ENCODE results near the gene TMEM178B. TPM values are rescaled to one million over a fixed set of nuclear protein-coding genes. Genes with fewer than 3 reads are reported as not detected.

TMEM178B gene
- total and polyA plus RNA-seq, 2 of the 4 experiments (the other 2 are of a cell fraction) = under 0.01 to 0.05 TPM

- no peak overlapping the region for H3K4me3 ChIP-seq (ENCODE audit: insufficient read depth, low read depth, low read length)
- peak overlapping the region; percentile 32 for H2AFZ ChIP-seq (replicated peaks; ENCODE audit: low read length, poor library complexity)
- no peak overlapping the region for H2BK20ac ChIP-seq (ENCODE audit: low read depth, low read length)
- no peak overlapping the region for H4K5ac ChIP-seq (ENCODE audit: low read depth, low read length)
- no peak overlapping the region for H3K4ac ChIP-seq (ENCODE audit: low read depth, low read length)
- dilution Hi-C loops (cut with HindIII; ENCODE audit: low sequenced_read_pairs, unreplicated experiment) = no loop called here
- H2BK15ac ChIP-seq (ENCODE audit: low read depth, low read length) = no peak overlapping the region
- H2AK5ac ChIP-seq (ENCODE audit: low read depth, low read length) = no peak overlapping the region
- in situ Hi-C loops (cut with MboI; ENCODE audit: low sequenced_read_pairs) = no loop called here
- TF ChIP-seq FOS (IDR thresholded peaks at IDR 0.05; ENCODE audit: low read depth, low read length) (no peak), SMC3 (IDR thresholded peaks at IDR 0.05; ENCODE audit: low read depth, low read length) (peak; percentile 28; the same call in 1 of the 2 replicates), CTCF (conservative IDR thresholded peaks at IDR 0.05; ENCODE audit: low read depth, low read length) (peak; percentile 37; the same call in 1 of the 2 replicates), RAD21 (IDR thresholded peaks at IDR 0.05; ENCODE audit: low read length) (peak; percentile 54)
- H3K27me3 ChIP-seq (ENCODE audit: control insufficient read depth, insufficient read depth, low read length) = no peaks in the 10 kb centered on the region
- no peak overlapping the region for H2BK5ac ChIP-seq (ENCODE audit: low read depth, low read length, poor library complexity, severe bottlenecking)
- no peak overlapping the region for H4K8ac ChIP-seq (ENCODE audit: low read depth in 2 of 2, low read length in 2 of 2)
- no peak overlapping the region for H3K14ac ChIP-seq (replicated peaks; ENCODE audit: low read depth, low read length)
- H2AK9ac ChIP-seq (replicated peaks; ENCODE audit: low read depth, low read length, poor library complexity) = no peak overlapping the region
- H4K91ac ChIP-seq (ENCODE audit: insufficient read depth, low read depth, low read length) = no peak overlapping the region
- no peak overlapping the region for H3K23ac ChIP-seq (ENCODE audit: low read depth, low read length)
- WGBS, 2 experiments (ENCODE audit: extremely low coverage in 2 of 2, insufficient read length in 1 of 2) = no CpG with 5 or more reads among the region's 5 CpGs
- CTCF ChIA-PET = interaction anchor here (0.7 to 1.4 kb wide), 3 partner anchors 81 to 447 kb away, joined by 3 to 4 read pairs (median 3); no protein-coding TSS in a partner anchor
- H3K9me3 ChIP-seq (ENCODE audit: control insufficient read depth, insufficient read depth, low read length) = peaks cover 7% of the 10 kb centered on the region; the same call in 1 of the 2 replicates
- H3K4me1 ChIP-seq (ENCODE audit: control insufficient read depth, insufficient read depth, low read length) = no peaks in the 10 kb centered on the region
- H4K20me1 ChIP-seq (ENCODE audit: insufficient read depth, low read length) = no peaks in the 10 kb centered on the region
- no peaks in the 10 kb centered on the region for H3K9me1 ChIP-seq (ENCODE audit: insufficient read depth, low read length)
- no TSS peak for BruUV-seq (replicated peaks)
- POLR2A ChIA-PET (ENCODE audit: unreplicated experiment) = interaction anchor here (0.6 kb wide), 1 partner anchor 9 kb away, joined by 4 read pairs; no protein-coding TSS in a partner anchor
- no peaks in the 10 kb centered on the region for H3K79me1 ChIP-seq (ENCODE audit: low read depth in 1 of 2, low read length in 2 of 2)
- H3K56ac ChIP-seq (ENCODE audit: extremely low read depth, insufficient read depth, low read length) = no peak overlapping the region
- H3K27ac ChIP-seq (ENCODE audit: insufficient read depth, low read length) = no peak overlapping the region
- intact Hi-C loops (cut with micrococcal nuclease) = no loop called here
- no peak overlapping the region for H3K4me2 ChIP-seq (ENCODE audit: low read depth, low read length)
- no peak overlapping the region for H3K9ac ChIP-seq (ENCODE audit: low read depth, low read length)
- no peak overlapping the region for H3K18ac ChIP-seq (ENCODE audit: low read depth, low read length)
- DNase-seq (peak; percentile 19), ATAC-seq (ENCODE audit: low read depth) (no peak)
- no peaks in the 10 kb centered on the region for H3K36me3 ChIP-seq (ENCODE audit: control insufficient read depth, insufficient read depth, low read length)
- H2BK120ac ChIP-seq (ENCODE audit: low read depth, low read length) = no peak overlapping the region
These were observed 157.3 kb downstream of the TMEM178B start for GRCh38 chr7:141231018-141231792.

Measured in IMR-90 (cell line).